ENCODE results near the gene EBF4.

Gene EBF4

DNA sequence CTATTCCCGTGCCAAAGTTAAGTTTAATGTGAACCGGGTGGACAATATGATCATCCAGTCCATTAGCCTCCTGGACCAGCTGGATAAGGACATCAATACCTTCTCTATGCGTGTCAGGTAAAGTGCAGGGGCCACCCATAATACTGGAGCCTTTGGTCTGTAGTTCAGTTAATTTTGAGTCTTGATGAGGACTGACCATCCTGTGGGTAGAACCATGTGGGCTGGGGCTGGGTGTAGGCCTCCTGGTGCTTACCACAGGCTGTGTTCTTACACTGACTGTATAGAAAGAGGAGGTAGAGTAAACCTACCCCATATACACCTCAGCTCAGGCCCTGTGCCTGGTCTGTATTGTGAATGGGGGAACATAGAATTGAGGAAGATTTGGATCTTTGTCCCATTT lies 37.7 kb upstream of the EBF4 start:
- Histone ChIP-seq H3K27me3 (ENCODE audit: insufficient read depth, low read length, poor library complexity, severe bottlenecking) (no peaks in the 10 kb centered on the region), H3K79me2 (ENCODE audit: insufficient read depth, low read length) (peaks cover 61% of the 10 kb centered on the region), H3K4me1 (ENCODE audit: insufficient read depth, low read length, poor library complexity, severe bottlenecking) (peaks cover 38% of the 10 kb centered on the region), H3K9ac (ENCODE audit: low read depth, low read length, poor library complexity, severe bottlenecking) (peak overlapping the region; percentile 94), H4K20me1 (ENCODE audit: insufficient read depth, low read length, poor library complexity, severe bottlenecking) (peaks cover 58% of the 10 kb centered on the region), H3K9me3 (ENCODE audit: insufficient read depth, low read depth, low read length) (no peaks in the 10 kb centered on the region), H3K4me2 (ENCODE audit: low read depth, low read length, poor library complexity, severe bottlenecking) (peak overlapping the region; percentile 99), H3F3A (ENCODE audit: low read depth) (peaks cover 17% of the 10 kb centered on the region), H2AFZ (ENCODE audit: low read length) (no peak overlapping the region), H3K4me3 (ENCODE audit: low read length, poor library complexity, severe bottlenecking) (peak overlapping the region; percentile 99), H3K9me2 (replicated peaks; ENCODE audit: low read depth, low read length) (no peaks in the 10 kb centered on the region), H3K36me3 (ENCODE audit: insufficient read depth, low read length) (peaks cover 61% of the 10 kb centered on the region)
- TF ChIP-seq, protein P1, sequence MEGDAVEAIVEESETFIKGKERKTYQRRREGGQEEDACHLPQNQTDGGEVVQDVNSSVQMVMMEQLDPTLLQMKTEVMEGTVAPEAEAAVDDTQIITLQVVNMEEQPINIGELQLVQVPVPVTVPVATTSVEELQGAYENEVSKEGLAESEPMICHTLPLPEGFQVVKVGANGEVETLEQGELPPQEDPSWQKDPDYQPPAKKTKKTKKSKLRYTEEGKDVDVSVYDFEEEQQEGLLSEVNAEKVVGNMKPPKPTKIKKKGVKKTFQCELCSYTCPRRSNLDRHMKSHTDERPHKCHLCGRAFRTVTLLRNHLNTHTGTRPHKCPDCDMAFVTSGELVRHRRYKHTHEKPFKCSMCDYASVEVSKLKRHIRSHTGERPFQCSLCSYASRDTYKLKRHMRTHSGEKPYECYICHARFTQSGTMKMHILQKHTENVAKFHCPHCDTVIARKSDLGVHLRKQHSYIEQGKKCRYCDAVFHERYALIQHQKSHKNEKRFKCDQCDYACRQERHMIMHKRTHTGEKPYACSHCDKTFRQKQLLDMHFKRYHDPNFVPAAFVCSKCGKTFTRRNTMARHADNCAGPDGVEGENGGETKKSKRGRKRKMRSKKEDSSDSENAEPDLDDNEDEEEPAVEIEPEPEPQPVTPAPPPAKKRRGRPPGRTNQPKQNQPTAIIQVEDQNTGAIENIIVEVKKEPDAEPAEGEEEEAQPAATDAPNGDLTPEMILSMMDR (conservative IDR thresholded peaks at IDR 0.05; ENCODE audit: low read length) = no peak
- no peak for TF ChIP-seq EZH2phosphoT487 (IDR thresholded peaks at IDR 0.05; ENCODE audit: borderline replicate concordance)

DNA sequence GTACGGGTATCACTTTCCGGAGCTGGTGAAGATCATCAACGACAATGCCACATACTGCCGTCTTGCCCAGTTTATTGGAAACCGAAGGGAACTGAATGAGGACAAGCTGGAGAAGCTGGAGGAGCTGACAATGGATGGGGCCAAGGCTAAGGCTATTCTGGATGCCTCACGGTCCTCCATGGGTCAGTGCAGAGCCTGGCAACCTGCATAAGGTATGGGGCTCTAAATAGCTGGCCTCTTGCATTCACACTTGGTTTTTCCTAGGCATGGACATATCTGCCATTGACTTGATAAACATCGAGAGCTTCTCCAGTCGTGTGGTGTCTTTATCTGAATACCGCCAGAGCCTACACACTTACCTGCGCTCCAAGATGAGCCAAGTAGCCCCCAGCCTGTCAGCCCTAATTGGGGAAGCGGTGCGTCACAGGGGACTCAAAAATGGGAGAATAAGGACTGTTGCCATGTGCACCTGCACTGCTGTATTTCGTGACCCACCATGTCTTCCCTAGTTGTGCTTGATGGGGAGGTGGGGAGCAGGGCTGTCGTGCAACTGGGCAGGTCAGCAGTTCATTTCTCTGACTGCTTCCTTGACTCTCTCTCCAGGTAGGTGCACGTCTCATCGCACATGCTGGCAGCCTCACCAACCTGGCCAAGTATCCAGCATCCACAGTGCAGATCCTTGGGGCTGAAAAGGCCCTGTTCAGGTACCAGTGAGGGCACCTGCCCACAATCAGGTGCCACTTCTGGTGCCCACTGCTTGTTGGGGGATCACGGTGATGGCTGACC lies 37.1 kb upstream of the EBF4 start:
- H3K79me2 ChIP-seq (ENCODE audit: insufficient read depth, low read length) = peaks cover 61% of the 10 kb centered on the region
- peak overlapping the region; percentile 99 for H3K4me3 ChIP-seq (ENCODE audit: low read length, poor library complexity, severe bottlenecking)
- no peak for TF ChIP-seq EZH2phosphoT487 (IDR thresholded peaks at IDR 0.05; ENCODE audit: borderline replicate concordance)
- TF ChIP-seq, protein P1 (conservative IDR thresholded peaks at IDR 0.05; ENCODE audit: low read length) = no peak
- H3K36me3 ChIP-seq (ENCODE audit: insufficient read depth, low read length) = peaks cover 68% of the 10 kb centered on the region
- no peaks in the 10 kb centered on the region for H3K27me3 ChIP-seq (ENCODE audit: insufficient read depth, low read length, poor library complexity, severe bottlenecking)
- peaks cover 38% of the 10 kb centered on the region for H3K4me1 ChIP-seq (ENCODE audit: insufficient read depth, low read length, poor library complexity, severe bottlenecking)
- H3F3A ChIP-seq (ENCODE audit: low read depth) = peaks cover 17% of the 10 kb centered on the region
- H3K9me3 ChIP-seq (ENCODE audit: insufficient read depth, low read depth, low read length) = no peaks in the 10 kb centered on the region
- H3K4me2 ChIP-seq (ENCODE audit: low read depth, low read length, poor library complexity, severe bottlenecking) = peak overlapping the region; percentile 99
- H2AFZ ChIP-seq (ENCODE audit: low read length) = no peak overlapping the region
- no peaks in the 10 kb centered on the region for H3K9me2 ChIP-seq (replicated peaks; ENCODE audit: low read depth, low read length)
- peak overlapping the region; percentile 94 for H3K9ac ChIP-seq (ENCODE audit: low read depth, low read length, poor library complexity, severe bottlenecking)
- peaks cover 58% of the 10 kb centered on the region for H4K20me1 ChIP-seq (ENCODE audit: insufficient read depth, low read length, poor library complexity, severe bottlenecking)

DNA sequence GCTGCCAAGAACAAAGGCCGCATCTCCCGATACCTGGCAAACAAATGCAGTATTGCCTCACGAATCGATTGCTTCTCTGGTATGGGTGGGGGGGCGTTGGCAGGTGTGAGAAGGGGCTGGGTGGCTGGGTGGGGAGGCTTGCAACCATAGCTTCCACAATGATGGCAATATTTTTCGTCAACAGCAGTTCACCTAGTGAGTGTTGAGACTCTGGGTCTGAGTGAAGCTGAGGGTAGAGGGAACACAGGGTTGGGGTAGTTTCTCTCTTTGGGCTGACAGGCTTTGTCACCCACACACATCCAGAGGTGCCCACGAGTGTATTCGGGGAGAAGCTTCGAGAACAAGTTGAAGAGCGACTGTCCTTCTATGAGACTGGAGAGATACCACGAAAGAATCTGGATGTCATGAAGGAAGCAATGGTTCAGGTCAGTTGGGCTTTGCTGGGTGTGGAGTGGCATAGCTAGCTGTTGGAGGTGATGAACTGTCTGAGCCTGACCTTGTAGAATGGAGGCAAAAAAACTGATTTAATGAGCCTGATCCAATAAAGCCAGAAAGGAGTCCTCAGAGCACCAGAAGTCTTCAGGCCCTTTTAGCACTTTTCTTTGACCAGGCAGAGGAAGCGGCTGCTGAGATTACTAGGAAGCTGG lies 36.0 kb upstream of the EBF4 start:
- no peak overlapping the region for H2AFZ ChIP-seq (ENCODE audit: low read length)
- peaks cover 58% of the 10 kb centered on the region for H4K20me1 ChIP-seq (ENCODE audit: insufficient read depth, low read length, poor library complexity, severe bottlenecking)
- H3K4me1 ChIP-seq (ENCODE audit: insufficient read depth, low read length, poor library complexity, severe bottlenecking) = peaks cover 28% of the 10 kb centered on the region
- no peak overlapping the region for H3K9ac ChIP-seq (ENCODE audit: low read depth, low read length, poor library complexity, severe bottlenecking)
- H3K9me3 ChIP-seq (ENCODE audit: insufficient read depth, low read depth, low read length) = no peaks in the 10 kb centered on the region
- no peak for TF ChIP-seq EZH2phosphoT487 (IDR thresholded peaks at IDR 0.05; ENCODE audit: borderline replicate concordance)
- TF ChIP-seq, protein P1 (conservative IDR thresholded peaks at IDR 0.05; ENCODE audit: low read length) = no peak
- H3F3A ChIP-seq (ENCODE audit: low read depth) = peaks cover 17% of the 10 kb centered on the region
- no peak overlapping the region for H3K4me3 ChIP-seq (ENCODE audit: low read length, poor library complexity, severe bottlenecking)
- peaks cover 72% of the 10 kb centered on the region for H3K36me3 ChIP-seq (ENCODE audit: insufficient read depth, low read length)
- peak overlapping the region; percentile 99 for H3K4me2 ChIP-seq (ENCODE audit: low read depth, low read length, poor library complexity, severe bottlenecking)
- no peaks in the 10 kb centered on the region for H3K9me2 ChIP-seq (replicated peaks; ENCODE audit: low read depth, low read length)
- no peaks in the 10 kb centered on the region for H3K27me3 ChIP-seq (ENCODE audit: insufficient read depth, low read length, poor library complexity, severe bottlenecking)
- H3K79me2 ChIP-seq (ENCODE audit: insufficient read depth, low read length) = peaks cover 55% of the 10 kb centered on the region

Data from Loucy (cell line).